OCI-LY1 (cell line): ENCODE results near the gene NUDT14.

Experiments
- H2AFZ ChIP-seq: fragments of 200-600 bp; sonication (generic), shearing (Covaris generic); 2 replicates; pipeline ENCODE4 v1.6.0; 2014; ENCODE audit warnings: antibody characterized with exemption, mild to moderate bottlenecking, low read length
- H3F3A ChIP-seq: fragments of 200-600 bp; sonication (generic), shearing (Covaris generic); 2 replicates; pipeline ENCODE4 v1.6.0; 2014; ENCODE audit warnings: mild to moderate bottlenecking, antibody characterized with exemption, low read length, moderate library complexity; ENCODE audit not compliant: insufficient read depth
- H3K27ac ChIP-seq: fragments of 200-600 bp; sonication (generic); 2 replicates; pipeline ENCODE4 v1.5.1; 2014; ENCODE audit warnings: low read length, mixed run types, mild to moderate bottlenecking, low read depth; ENCODE audit not compliant: poor library complexity, severe bottlenecking
- H3K27me3 ChIP-seq: fragments of 200-600 bp; sonication (generic); 2 replicates; pipeline ENCODE4 v1.6.0; 2014; ENCODE audit warnings: antibody characterized with exemption, mild to moderate bottlenecking, low read length, moderate library complexity; ENCODE audit not compliant: insufficient read depth
- H3K36me3 ChIP-seq: fragments of 200-600 bp; sonication (generic); 2 replicates; pipeline ENCODE4 v1.6.1; 2014; ENCODE audit warnings: mild to moderate bottlenecking, antibody characterized with exemption, low read length, moderate library complexity, mixed read lengths; ENCODE audit not compliant: insufficient read depth
- H3K4me1 ChIP-seq: fragments of 200-600 bp; sonication (generic); 2 replicates; pipeline ENCODE4 v1.5.1; 2014; ENCODE audit warnings: mild to moderate bottlenecking, low read length, moderate library complexity; ENCODE audit not compliant: insufficient read depth, severe bottlenecking
- H3K4me2 ChIP-seq: fragments of 200-600 bp; sonication (generic), shearing (Covaris generic); 2 replicates; pipeline ENCODE4 v1.6.1; 2014; ENCODE audit warnings: low read length
- H3K4me3 ChIP-seq: fragments of 200-600 bp; sonication (generic); 2 replicates; pipeline ENCODE4 v1.5.1; 2014; ENCODE audit warnings: low read length, low read depth, mild to moderate bottlenecking, mixed read lengths; ENCODE audit not compliant: poor library complexity, severe bottlenecking
- H3K79me2 ChIP-seq: fragments of 200-600 bp; shearing (Covaris generic); 2 replicates; pipeline ENCODE4 v1.6.1; 2016; ENCODE audit warnings: mixed run types, low read length, mixed read lengths; ENCODE audit not compliant: insufficient read depth
- H3K9ac ChIP-seq: fragments of 200-600 bp; sonication (generic), shearing (Covaris generic); 2 replicates; pipeline ENCODE4 v1.6.1; 2014; ENCODE audit warnings: mild to moderate bottlenecking, low read length, mixed read lengths
- H3K9me2 ChIP-seq: fragments of 200-600 bp; sonication (generic), shearing (Covaris generic); 2 replicates; pipeline ENCODE4 v1.6.1; 2014; ENCODE audit warnings: low read depth, mild to moderate bottlenecking, low read length, mixed read lengths
- H3K9me3 ChIP-seq: fragments of 200-600 bp; shearing (Covaris generic); 2 replicates; pipeline ENCODE4 v1.6.1; 2014; ENCODE audit warnings: low read length, mixed read lengths
- H4K20me1 ChIP-seq: fragments of 200-600 bp; sonication (generic), shearing (Covaris generic); 2 replicates; pipeline ENCODE4 v1.6.0; 2016; ENCODE audit warnings: mild to moderate bottlenecking, low read length; ENCODE audit not compliant: insufficient read depth
- CTCF ChIP-seq: fragments of 200-600 bp; sonication (generic), shearing (Covaris generic); IDR thresholded peaks from 2 replicates; pipeline ENCODE4 v1.5.1; 2017; ENCODE audit warnings: mild to moderate bottlenecking, antibody characterized with exemption, low read length, moderate library complexity, mixed read lengths
- EZH2 ChIP-seq: fragments of 200-600 bp; sonication (generic), shearing (Covaris generic); IDR thresholded peaks from 2 replicates; pipeline ENCODE4 v1.8.0; 2017; ENCODE audit warnings: borderline replicate concordance, mixed run types, mild to moderate bottlenecking, antibody characterized with exemption, low read length, moderate library complexity, mixed read lengths

NUDT14 gene

GRCh38 chr14:105146976-105147635, 34.0 kb downstream of the NUDT14 start:
- Histone ChIP-seq H3F3A (no peaks in the 10 kb centered on the region), H3K27me3 (peaks cover 4% of the 10 kb centered on the region; the same call in 1 of the 2 replicates), H2AFZ (no peak overlapping the region), H4K20me1 (no peaks in the 10 kb centered on the region), H3K9ac (no peak overlapping the region), H3K27ac (no peak overlapping the region), H3K4me2 (no peak overlapping the region), H3K4me1 (no peaks in the 10 kb centered on the region), H3K9me2 (no peaks in the 10 kb centered on the region), H3K36me3 (no peaks in the 10 kb centered on the region), H3K79me2 (no peaks in the 10 kb centered on the region), H3K9me3 (no peaks in the 10 kb centered on the region), H3K4me3 (no peak overlapping the region)
- no peak for TF ChIP-seq EZH2
- TF ChIP-seq CTCF = no peak

GRCh38 chr14:105146181-105146975, 34.7 kb downstream of the NUDT14 start:
- Histone ChIP-seq H3K9me2 (no peaks in the 10 kb centered on the region), H3K4me3 (no peak overlapping the region), H2AFZ (no peak overlapping the region), H3F3A (no peaks in the 10 kb centered on the region), H3K36me3 (no peaks in the 10 kb centered on the region), H3K27me3 (peaks cover 4% of the 10 kb centered on the region; the same call in 1 of the 2 replicates), H3K4me2 (no peak overlapping the region), H3K9ac (no peak overlapping the region), H3K79me2 (no peaks in the 10 kb centered on the region), H3K4me1 (no peaks in the 10 kb centered on the region), H4K20me1 (no peaks in the 10 kb centered on the region), H3K9me3 (no peaks in the 10 kb centered on the region), H3K27ac (no peak overlapping the region)
- TF ChIP-seq CTCF = no peak
- TF ChIP-seq EZH2 = no peak

GRCh38 chr14:105145381-105146180, 35.5 kb downstream of the NUDT14 start:
- Histone ChIP-seq H3K4me2 (no peak overlapping the region), H3K4me3 (no peak overlapping the region), H3K9ac (no peak overlapping the region), H3K79me2 (no peaks in the 10 kb centered on the region), H3F3A (no peaks in the 10 kb centered on the region), H2AFZ (no peak overlapping the region), H4K20me1 (no peaks in the 10 kb centered on the region), H3K9me2 (no peaks in the 10 kb centered on the region), H3K9me3 (peaks cover under 1% of the 10 kb centered on the region; the same call in 1 of the 2 replicates), H3K27ac (no peak overlapping the region), H3K36me3 (no peaks in the 10 kb centered on the region), H3K4me1 (no peaks in the 10 kb centered on the region), H3K27me3 (peaks cover 4% of the 10 kb centered on the region; the same call in 1 of the 2 replicates)
- TF ChIP-seq EZH2 (no peak), CTCF (no peak)
